ENCODE data around the gene COPS9.
A peak's percentile ranks its signal among the peaks of the same experiment; 100 is the strongest.

The COPS9 gene

DNA sequence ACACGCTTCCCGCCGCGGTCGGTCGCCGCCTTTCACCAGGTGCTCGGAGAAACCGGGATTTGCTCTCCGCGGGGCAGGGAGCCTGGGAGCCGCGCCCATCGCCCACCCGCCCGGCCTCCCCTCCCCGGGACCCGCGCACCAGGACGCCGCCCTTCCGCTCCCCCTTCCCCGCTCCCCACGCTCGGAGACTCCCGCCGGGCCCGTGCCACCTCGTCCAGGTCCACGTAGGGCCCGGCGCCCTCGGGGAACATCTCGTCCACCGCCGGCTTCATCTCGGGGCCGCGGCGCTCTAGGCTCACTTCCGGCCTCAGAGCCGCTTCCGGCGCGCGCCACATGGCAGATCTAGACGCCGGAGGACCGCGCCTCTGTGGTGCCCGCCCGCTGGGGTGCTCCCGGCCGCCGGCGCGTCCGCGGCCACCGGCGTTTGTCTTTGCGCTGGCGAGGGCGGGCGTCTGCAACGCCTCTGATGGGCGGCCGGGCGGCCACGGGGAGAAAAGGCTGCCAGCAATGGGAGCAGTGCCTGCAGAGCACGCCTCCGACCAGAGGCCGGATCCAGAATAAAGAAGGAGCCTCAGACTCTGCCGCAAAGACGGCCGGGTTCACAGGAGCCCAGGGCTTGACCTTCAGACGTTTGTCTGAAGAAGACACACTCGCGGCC is at the start of gene COPS9:
Gene COPS9 (minus strand): TSS at position 293 of the 658 bp plus-strand sequence. CDS start 21 bp downstream, at position 272.
- H3K36me3 Mint-ChIP-seq = peaks cover 24% of the 10 kb centered on the region
- H3K9me3 Mint-ChIP-seq = no peaks in the 10 kb centered on the region
- H3K27ac Mint-ChIP-seq = peak within 1 kb of the TSS; percentile 95
- peak within 1 kb of the TSS; percentile 85 for H3K4me3 Mint-ChIP-seq
- DNase-seq (ENCODE audit: low spot score in 2 of 2) (peak; percentile 91 to 92), ATAC-seq (peak; percentile 98)
- H3K4me1 Mint-ChIP-seq = peaks cover 31% of the 10 kb centered on the region

DNA sequence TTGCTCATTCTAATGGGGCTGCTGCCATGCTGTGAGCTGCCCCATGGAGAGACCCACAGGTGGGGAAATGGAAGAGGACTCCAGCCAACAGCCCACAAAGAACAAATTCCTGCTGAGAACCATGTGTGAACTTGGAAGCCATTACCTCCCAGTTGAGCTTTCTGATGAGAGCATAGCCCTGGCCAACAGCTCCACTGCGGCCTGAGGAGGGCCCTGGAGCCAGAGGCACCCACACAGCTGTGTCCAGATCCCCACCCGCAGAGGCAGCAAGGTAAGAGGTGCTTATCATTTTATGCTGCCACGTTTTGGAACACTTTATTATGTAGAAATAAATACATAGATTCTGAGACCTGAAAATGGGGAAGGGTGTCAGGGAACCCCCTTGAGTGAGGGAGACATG is 48.6 kb upstream of the COPS9 start:
- ATAC-seq = no peak
- Mint-ChIP-seq H3K9me3 (peaks cover 7% of the 10 kb centered on the region), H3K4me3 (no peak overlapping the region), H3K36me3 (no peaks in the 10 kb centered on the region), H3K4me1 (no peaks in the 10 kb centered on the region), H3K27ac (no peak overlapping the region)
- DNase-seq (ENCODE audit: low spot score in 2 of 2) = no peak

DNA sequence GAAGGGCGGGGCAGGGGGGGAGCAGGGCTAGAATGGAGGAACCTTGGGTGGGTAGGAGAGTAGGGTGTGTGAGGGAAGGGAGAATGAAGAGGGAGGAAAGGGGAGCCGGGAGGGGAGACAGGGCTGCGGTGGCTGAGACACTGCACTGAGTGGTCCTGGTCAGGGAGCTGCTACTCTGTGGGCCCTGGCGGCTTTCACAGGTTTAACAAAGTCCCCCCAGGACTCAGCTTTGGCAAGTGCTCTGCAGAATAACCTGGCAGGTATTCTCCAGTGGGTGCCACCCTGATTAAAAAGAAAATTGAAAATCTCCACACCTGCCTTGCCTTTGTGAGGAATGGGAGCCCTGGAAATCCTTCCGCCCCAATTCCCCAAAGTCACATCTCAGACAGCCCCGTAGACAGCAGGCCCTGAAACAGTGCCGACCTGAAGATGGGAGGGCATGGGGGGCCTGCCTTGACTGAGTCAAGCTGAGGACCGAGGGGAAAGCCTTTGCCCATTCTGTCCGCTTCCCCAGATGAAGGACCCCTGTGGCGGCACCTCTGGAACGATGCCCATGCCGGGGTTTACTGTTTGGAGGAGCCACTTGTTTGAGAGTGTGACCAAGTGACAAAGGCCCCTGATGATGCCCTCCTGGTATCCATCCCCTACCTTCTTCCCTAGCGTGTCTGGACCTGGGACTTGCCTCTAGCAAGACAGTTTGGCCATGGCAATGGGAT is 47.9 kb upstream of the COPS9 start:
- Mint-ChIP-seq H3K9me3 (peaks cover 7% of the 10 kb centered on the region), H3K4me3 (no peak overlapping the region), H3K4me1 (no peaks in the 10 kb centered on the region), H3K27ac (no peak overlapping the region), H3K36me3 (no peaks in the 10 kb centered on the region)
- no peak for ATAC-seq
- DNase-seq (ENCODE audit: low spot score in 2 of 2) = no peak

DNA sequence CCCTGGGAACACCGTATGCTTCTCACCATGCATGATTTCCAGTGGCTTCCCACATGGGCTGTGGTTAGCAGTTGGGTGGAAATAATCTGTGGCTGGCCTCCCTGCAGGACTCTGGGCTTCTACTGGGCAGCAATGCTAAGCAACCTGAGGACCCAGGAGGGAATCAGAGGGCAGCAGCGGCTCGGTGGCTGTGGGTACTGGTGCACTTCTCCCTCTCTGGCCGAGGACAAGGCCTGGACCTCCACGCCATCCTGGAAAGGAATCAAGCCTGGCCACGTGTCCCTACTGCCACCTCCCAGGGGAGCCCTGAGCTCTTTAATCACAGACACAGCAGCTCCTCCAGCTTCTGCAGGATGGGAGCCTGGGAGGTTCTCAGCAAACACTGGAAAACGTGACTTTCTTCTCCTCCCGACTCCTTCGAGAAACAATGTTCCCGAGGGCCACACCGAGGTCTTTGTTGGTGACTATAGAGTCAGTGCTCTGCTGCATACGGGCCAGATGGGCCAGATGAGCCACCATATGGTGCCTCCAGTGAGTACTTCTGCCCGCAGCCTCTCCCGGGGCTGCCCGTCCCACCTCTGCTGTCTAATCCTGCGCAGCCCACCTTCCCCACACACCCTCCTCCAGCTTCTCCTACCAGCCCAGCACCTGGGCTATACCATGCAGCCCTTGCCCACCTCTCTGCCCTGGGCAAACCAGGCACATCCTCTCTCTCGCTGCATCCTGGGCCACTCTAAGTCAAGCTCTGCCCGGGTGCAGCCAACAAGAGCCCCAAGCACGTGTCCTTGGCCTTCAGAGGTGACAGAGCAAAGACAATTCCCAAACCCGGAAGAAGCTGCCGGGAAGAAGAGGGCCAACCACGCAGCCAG is 47.1 kb upstream of the COPS9 start:
- H3K27ac Mint-ChIP-seq = no peak overlapping the region
- H3K36me3 Mint-ChIP-seq = no peaks in the 10 kb centered on the region
- no peak overlapping the region for H3K4me3 Mint-ChIP-seq
- DNase-seq (ENCODE audit: low spot score in 2 of 2) = no peak
- H3K9me3 Mint-ChIP-seq = peaks cover 3% of the 10 kb centered on the region
- H3K4me1 Mint-ChIP-seq = no peaks in the 10 kb centered on the region
- ATAC-seq = no peak

DNA sequence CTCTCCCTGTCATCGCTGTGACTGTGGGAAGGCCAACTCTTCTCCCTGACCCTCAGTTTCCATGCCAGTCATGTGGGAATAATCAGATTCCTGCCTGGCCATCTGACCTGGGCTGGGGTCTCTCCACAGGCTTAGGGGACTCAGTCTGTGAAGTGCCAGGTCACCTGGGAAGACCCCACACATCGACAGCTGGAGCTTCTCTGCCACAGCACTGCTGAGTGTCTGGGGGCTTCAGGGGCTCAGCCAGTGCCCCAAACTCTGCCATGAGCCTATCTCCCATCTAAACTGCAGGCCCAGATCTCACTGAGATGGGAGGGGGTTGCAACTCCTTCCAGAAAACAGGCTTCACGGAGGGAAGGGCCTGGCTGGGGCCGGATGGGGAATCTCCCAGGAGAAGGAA is 46.4 kb upstream of the COPS9 start:
- Mint-ChIP-seq H3K4me1 (no peaks in the 10 kb centered on the region), H3K36me3 (no peaks in the 10 kb centered on the region), H3K4me3 (no peak overlapping the region), H3K9me3 (no peaks in the 10 kb centered on the region), H3K27ac (no peak overlapping the region)
- DNase-seq (ENCODE audit: low spot score in 2 of 2) = no peak
- ATAC-seq = no peak

DNA sequence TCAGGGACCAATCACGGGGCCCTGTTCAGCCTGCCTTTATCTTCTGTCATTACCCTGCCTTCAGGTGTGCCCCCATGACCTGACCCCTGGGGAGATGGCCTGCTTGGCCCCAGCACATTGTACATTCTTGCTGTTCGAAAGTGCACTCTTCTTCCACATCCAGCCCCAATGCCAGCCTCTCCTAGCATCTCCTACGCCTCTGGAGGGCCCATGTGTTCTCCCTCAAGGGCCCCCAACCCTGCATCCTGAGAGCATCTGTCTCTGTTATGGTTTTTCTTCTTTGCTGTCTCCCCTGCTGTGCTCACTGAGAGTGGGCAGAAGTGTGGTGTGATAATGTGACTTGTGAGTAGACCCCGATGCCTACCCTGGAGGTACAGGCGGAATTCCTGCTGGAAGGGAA is 45.9 kb upstream of the COPS9 start:
- Mint-ChIP-seq H3K27ac (no peak overlapping the region), H3K36me3 (no peaks in the 10 kb centered on the region), H3K4me3 (no peak overlapping the region), H3K4me1 (no peaks in the 10 kb centered on the region), H3K9me3 (no peaks in the 10 kb centered on the region)
- DNase-seq (ENCODE audit: low spot score in 2 of 2) = no peak
- no peak for ATAC-seq

DNA sequence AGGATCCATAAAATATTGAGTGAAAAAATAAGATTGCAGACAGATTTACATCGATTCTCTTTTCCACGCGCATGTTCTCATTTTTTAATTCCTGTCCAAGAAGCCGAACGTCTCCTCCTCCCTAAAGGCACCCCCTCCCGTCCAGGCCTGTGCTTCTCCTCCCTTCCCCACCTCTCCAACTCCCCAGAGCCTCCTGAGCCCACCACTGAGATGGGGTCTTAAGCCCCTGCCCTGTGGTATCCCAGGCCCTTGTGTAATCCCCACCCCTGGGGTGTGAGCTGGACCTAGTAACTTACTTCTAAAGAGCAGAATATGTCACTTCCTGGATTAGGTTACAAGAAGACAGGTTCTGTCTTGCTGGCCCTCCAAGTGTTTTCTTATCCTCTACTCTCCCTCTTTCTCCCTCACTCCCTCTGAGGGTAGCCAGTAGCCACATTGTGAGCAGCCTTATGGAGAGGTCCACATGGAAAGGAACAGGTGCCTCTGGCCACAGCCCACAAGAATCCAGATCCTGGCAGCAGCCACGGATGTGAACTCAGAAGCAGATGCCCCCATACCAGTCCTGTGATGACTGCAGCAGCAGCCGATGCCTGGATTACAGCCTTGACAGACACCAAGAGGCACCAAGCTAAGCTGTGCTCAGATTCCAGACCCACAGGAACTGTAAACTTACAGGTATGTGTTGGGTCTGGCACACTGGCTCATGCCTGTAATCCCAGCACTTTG is 44.0 kb upstream of the COPS9 start:
- Mint-ChIP-seq H3K9me3 (no peaks in the 10 kb centered on the region), H3K27ac (no peak overlapping the region), H3K4me3 (no peak overlapping the region), H3K4me1 (no peaks in the 10 kb centered on the region), H3K36me3 (no peaks in the 10 kb centered on the region)
- DNase-seq (ENCODE audit: low spot score in 2 of 2) (no peak), ATAC-seq (no peak)

DNA sequence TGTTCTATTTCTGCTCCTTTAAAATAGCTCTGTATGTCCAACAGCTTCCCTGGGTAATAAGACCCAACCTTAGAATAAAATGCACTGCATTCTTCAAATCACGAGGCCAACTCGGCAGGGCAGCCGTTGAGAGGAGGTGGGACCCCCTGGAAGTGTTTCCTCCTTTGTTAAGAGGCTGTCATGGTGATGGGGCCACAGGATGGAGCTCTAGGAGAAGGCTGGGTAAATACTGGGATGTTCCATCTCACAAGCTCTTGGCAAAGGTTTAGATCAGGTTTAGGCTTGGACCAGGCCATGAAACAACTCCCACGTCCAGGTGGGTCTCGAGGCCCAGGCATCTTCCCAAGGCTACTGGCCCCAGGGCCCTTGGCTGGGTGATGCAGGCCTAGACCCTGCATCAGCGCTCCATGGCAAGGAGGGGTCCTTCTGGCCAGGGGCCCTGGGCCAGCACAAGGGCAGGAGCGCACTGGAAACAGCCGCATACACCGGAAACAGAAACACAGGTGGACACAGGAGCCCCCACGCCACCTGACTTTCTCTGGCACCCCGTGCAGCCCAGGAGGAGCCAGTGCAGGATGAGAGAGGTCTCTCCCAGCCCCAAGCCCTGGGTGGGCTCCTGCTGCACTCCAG is 43.2 kb upstream of the COPS9 start:
- H3K36me3 Mint-ChIP-seq = no peaks in the 10 kb centered on the region
- H3K27ac Mint-ChIP-seq = no peak overlapping the region
- DNase-seq (ENCODE audit: low spot score in 2 of 2) = no peak
- no peaks in the 10 kb centered on the region for H3K4me1 Mint-ChIP-seq
- ATAC-seq = no peak
- no peaks in the 10 kb centered on the region for H3K9me3 Mint-ChIP-seq
- no peak overlapping the region for H3K4me3 Mint-ChIP-seq

DNA sequence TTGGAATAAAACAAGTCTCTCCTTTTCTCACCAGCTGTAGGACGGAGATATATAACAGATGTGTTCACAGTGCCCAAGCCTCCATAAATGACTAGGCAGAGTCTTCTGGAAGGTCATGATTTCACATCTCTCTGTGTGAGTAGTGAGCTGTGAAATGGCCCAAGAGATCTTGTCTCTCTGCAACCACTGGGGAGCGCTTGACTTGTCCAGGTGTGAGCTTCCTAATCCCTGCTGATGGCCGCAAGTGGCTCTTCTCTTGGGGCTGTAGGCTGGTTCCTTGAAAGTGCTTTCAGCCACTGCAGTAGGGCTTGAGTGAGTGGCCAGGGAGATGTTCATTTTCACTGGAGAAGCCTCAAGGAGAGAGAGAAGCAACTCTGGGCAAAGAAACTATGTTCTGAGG is 42.5 kb upstream of the COPS9 start:
- H3K27ac Mint-ChIP-seq = no peak overlapping the region
- DNase-seq (ENCODE audit: low spot score in 2 of 2) (no peak), ATAC-seq (no peak)
- H3K36me3 Mint-ChIP-seq = no peaks in the 10 kb centered on the region
- no peaks in the 10 kb centered on the region for H3K4me1 Mint-ChIP-seq
- H3K9me3 Mint-ChIP-seq = no peaks in the 10 kb centered on the region
- H3K4me3 Mint-ChIP-seq = no peak overlapping the region

DNA sequence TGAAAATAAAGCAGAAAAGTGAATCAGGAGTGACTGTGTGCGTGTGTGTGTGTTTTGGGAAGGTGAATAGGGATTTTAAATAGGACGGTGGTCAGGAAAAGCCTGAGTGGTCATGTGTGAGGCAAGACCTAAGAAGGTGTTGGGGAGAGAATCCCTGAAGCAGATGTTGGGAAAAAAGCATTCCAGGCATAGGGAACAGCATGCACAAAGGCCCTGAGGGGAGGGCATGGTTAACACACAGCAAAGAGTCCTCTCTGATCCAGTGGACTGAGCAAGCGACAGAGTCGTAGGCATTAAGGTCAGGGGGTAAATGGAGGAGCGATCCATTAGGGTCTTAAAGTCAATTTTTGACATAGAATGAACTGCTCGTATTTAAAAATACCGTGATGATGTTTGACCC is 38.4 kb upstream of the COPS9 start:
- Mint-ChIP-seq H3K9me3 (no peaks in the 10 kb centered on the region), H3K4me1 (no peaks in the 10 kb centered on the region), H3K27ac (no peak overlapping the region), H3K4me3 (no peak overlapping the region), H3K36me3 (no peaks in the 10 kb centered on the region)
- DNase-seq (ENCODE audit: low spot score in 2 of 2) (no peak), ATAC-seq (no peak)

DNA sequence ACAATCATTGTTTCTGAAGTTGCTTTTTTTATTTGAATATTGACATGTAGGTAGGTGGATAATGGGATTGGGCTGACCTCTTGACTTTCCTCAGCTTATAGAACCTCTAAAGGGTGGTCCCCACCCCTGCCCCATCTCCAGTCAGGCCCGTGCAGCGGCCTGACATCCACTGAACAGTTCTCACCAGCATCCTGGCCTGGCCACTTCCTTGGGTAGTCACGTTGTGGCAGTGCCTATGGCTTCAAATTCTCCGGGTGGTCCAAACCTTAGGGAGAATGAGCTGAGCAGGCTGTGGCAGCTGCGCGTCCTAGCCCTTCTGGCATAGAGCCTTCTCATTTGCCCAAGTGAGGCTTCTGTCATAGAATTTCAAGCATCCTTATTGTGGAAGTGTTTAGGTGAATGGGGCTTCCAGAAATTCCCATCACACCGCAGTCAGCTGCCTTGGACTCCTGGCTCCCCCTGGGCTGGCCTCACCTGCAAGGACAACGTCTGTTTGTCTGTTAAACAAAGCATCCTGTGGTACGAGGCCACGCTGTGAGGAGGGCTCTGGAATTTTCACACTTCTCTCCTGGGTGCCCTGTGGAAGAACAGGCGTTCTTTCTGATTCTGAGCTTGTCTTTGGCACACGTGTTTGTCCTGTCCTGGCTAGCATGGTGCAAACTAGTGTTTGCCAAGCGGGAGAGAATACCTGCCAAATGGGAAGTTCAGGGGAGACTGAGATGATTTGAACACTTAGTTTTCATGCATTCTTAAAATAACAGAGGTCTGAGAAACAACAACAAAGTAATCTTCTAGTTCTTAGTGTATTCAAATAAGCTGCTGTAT is 36.2 kb upstream of the COPS9 start:
- H3K4me1 Mint-ChIP-seq = no peaks in the 10 kb centered on the region
- DNase-seq (ENCODE audit: low spot score in 2 of 2) (no peak), ATAC-seq (no peak)
- H3K4me3 Mint-ChIP-seq = no peak overlapping the region
- no peaks in the 10 kb centered on the region for H3K9me3 Mint-ChIP-seq
- no peak overlapping the region for H3K27ac Mint-ChIP-seq
- H3K36me3 Mint-ChIP-seq = no peaks in the 10 kb centered on the region

DNA sequence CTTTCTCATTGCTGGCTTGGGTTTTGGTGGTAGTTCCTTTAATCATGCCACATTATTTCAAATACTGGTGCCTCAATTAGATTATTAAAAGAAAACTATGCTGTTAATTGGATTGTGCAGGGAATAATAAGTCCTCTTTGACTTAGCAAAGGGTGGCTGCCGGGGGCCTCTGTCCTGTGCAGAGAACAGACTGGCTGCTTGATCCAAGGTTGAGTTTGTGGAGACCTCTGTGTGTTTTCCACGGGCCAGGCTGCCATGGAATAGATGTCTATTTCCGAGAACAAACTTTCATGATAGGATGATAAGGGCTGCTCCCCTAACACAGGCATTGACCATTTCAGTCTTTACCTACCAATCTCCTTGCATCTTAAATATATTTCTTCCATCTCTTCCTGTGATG is 34.8 kb upstream of the COPS9 start:
- Mint-ChIP-seq H3K27ac (no peak overlapping the region), H3K4me3 (no peak overlapping the region), H3K9me3 (no peaks in the 10 kb centered on the region), H3K36me3 (no peaks in the 10 kb centered on the region), H3K4me1 (no peaks in the 10 kb centered on the region)
- ATAC-seq = no peak
- DNase-seq (ENCODE audit: low spot score in 2 of 2) = no peak

DNA sequence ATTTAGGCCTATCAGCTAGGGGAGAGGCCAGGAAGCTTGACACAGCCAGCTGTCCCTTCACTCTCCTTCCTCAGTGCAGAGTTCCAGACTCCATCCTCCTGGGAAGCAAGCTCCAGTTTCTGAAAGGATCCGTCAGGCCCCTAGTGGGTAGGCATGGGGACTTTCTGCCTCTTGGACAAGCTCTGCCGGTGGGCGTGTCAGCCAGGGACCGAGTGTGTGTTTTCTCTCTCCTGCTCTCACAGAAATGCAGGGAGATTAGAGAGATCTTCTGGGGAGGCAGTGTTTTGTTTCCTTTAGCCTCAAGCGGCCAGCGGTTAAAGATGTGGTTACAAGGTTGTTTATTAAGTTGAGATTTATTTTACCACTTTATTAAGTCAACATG is 34.2 kb upstream of the COPS9 start:
- H3K9me3 Mint-ChIP-seq = no peaks in the 10 kb centered on the region
- DNase-seq (ENCODE audit: low spot score in 2 of 2) (no peak), ATAC-seq (no peak)
- H3K4me1 Mint-ChIP-seq = no peaks in the 10 kb centered on the region
- H3K4me3 Mint-ChIP-seq = no peak overlapping the region
- H3K36me3 Mint-ChIP-seq = no peaks in the 10 kb centered on the region
- H3K27ac Mint-ChIP-seq = no peak overlapping the region

Measured in stimulated activated effector memory CD8-positive, alpha-beta T cell treated with anti-CD3 and anti-CD28 coated beads, Interleukin-12 subunit alpha, Interleukin-12 subunit beta, amount 100 ng/mL, for 72 hours (primary cell).